Measurements from ENCODE around the gene PRDM8.
"Not testable (repeated sequence)": the region's sequence is repeated elsewhere in the genome, so short reads cannot be mapped to it uniquely, and the experiment has no call there.

The PRDM8 gene

DNA sequence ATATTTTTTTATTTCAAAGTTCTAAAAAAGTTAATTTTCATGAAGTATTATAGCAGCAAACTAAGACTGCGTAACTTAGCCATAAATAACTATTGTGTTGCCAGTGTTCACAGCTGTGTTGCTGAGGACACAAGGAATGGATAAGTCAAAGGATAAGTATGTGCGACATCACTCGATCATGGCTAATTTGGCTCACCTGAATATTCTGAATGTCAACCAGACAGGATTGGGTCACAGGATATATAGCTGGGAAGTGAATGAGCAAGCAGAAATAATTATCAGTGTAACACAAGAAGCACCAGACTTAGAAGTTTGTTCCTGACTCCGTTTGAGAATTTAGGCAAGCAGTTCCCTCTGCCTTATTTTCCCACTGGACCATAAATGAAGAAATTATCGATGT is 33.9 kb downstream of the PRDM8 start:
- no peak for DNase-seq

DNA sequence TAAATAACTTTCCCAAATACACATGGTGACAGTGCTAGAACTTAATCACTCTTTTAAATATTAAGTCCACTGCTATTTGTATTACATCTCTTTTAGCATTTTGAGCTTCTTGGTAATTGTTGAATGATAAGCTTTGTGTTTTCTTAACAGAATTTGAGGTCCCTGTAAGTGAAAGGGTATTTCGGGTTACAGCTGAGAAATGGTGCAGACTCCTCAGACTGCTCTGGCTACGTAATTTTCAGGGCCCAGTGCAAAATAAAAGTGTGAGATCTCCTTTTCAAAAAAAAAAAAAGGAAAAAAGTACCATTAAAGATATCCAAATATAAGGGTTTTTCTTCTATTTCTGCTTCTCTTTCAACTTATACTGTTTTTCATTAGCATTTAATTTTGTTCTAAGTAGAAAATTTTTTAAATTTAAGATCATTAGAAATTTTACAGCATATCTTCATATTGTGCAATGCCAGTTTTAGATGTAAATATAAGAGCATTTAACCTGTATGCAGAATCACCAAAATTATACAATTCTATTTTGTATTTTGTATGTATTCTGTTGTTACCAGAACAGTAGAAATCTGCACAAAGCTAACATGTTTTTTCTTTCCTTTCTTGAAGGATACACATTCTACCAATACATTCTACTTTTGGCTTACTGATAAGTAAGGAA is 35.5 kb downstream of the PRDM8 start:
- DNase-seq = no peak

DNA sequence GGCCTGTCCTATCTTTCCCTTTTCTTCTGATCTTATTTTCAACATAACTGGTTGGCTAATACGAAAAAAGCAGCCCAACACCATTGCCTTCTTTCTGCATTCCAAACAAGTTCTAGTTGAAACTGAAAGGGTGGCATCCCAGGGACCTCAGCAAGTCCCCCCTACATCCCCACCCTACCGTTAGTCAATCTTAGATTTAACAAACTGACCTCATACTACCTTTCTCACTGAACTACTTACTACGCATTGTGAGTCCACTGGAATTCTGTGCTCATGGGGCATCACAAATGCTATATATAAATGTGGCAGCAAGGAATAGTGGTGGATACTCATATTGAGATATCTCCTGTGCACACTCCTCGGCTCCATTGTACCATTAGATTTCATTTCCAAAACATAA is 36.1 kb downstream of the PRDM8 start:
- no peak for DNase-seq

DNA sequence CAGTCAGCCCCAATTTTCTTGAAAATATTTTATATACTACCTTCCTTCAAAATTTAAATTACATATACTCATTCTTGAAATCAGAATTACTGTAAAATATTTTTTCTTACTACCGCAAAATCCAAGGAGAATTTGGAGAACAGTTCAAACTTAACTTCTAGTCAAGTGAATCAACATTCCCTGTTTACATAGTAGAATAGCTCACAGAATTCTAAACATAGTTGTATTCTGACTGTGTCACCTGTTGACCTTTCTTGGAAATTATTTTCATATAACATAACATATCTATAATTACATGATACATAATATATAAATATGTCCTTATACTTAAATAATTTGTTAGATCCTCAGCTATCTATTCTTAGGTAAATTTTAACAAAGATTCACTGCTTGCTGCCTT is 38.1 kb downstream of the PRDM8 start:
- DNase-seq = no peak

DNA sequence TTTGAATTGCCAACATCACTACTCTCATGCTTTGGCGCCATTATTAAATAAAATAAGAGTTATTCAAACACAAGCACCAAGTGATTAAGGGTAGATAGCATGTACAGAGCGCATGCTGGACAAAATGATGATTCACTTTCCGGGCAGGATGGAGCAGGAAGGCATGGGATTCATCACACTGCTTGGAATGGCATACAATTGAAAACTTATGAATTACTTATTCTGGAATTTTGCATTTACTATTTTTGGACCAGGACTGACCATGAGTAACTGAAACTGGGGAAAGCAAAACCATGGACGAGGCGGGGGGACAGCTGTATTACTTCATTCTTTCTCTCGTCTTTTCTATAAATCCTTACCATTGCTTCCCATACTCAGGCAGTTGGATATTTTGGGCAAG is 40.7 kb downstream of the PRDM8 start:
- no peak for DNase-seq

DNA sequence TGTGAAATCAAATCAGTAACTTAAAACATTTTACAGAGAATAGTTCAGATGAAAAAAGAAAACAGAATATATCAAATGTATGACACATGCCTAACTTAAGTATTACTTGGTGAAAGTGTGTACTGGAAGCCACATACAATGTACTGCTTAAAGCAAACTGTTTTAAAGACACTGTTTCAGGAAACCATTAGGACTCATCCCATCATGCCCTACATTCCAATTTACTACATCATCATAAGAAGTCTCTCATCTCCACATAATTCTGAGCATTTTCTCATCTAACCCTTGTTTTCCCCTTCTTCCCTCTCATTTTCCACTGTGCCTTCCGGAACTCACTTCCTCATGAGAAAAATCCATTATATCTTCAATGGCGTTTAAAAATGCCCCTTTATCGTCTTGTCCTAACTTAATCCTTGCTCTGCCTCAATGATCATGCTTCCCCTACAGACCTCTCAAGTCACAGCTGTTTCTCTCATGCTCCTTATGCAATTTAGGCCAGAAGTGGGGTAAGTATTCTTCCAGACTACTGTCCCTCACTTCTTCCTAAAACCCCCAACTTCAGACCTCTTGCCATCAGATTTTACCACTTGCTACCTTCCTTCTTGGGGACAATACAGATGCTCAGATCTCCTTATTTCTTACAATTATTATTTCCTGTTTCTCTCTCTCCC is 42.3 kb downstream of the PRDM8 start:
- DNase-seq = no peak

DNA sequence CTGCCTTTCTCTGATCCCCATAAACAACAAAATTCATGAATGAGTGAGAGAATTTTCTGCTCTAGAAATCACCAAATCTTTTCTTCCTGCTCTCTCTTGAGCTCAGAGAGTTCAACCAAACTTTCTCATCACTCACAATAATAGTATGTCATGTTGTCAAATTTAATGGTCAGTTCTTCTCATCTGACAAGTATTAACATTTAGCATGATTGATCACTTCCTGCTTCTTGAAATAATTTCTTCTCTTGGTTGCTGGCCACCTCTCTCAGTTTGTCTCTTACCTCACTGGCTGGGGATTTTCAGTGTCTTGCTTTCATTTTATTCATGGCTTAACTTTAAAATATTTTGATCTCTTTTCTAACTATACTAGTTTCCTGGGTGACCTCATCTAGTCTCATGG is 43.7 kb downstream of the PRDM8 start:
- no peak for DNase-seq

DNA sequence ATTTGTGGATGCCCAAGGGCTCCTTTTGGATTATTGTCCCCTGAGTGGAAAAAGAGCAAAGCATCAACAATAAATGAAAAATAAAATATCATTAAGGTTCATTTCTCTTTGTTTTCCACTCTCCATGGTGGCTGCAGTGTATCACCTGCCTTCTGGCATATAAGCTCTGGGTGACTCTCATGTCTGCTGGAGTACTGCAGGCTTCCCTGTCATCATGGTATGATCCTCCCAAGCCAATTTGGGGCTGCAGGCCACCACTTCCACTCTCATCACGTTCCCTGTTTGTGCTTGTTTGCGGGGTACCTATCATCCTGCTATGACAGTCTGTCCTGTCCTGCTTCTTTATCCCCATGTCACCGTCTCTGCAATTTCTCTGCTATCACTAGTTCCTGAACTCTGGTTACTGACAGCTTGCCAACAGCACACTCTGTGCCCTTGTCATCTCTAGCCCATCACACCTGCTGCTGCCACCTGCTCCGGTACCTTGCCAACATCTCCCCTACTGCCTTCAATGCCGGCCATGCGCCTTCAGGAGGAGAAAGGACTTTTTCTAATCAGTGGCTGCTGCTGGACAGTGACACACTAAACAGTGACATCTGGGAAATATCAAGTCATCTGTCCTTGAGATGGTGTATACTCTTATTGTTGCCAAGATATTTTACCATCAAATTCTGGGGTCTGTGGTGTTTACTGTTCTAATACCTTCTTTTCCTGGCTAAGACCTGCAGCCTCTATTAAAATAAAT is 46.1 kb downstream of the PRDM8 start:
- no peak for DNase-seq

DNA sequence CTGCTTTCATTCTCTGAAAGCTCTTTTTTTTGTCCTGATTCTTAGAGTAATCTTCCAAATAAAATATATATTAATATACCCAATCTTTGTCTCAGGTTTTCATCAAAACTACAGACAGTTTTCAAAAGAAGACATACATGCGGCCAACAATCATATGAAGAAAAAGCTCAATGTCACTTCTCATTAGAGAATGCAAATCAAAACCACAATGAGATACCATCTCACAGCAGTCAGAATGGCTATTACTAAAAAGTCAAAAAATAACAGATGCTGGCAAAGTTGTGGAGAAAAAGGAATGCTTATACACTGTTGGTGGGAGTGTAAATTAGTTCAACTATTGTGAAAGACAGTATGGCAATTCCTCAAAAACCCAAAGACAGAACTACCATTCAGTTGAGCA is 50.2 kb downstream of the PRDM8 start:
- not testable (repeated sequence) for DNase-seq

DNA sequence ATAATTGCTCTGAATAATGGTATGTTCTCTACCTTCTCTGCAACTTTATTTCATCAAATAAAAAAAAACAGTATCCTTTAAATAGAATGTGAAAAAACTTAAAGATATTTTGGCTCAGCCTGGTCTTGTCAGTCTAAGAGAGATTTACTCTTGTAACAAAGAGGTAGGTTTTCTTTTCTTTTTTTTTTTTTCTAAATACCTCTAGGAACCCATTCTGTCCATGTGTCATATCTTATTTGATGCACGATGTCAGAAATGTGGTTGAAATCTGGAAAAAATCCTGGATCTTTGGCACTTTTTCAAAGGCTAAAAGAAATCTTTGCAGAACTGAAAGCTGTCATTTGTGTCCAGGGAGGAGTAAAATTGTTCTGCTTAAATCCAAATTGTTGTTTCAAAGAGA is 51.8 kb downstream of the PRDM8 start:
- no peak for DNase-seq

DNA sequence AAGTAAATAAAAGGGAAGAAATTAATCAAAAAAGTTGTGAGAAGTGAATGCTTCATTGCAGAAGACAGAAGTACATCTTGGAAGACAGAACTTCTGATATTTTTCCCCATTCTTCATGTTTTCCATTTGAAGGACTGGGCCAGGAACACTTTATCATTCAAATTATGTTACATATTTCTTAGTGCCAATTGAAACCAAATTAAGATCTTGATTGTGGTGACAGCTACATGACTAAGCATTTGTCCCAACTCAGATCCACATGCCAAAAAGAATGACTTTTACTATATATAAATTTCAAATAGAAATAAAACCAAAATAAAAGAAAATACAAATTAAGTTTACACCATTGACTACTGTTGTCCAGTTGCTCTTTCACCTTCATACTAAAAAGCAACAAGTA is 55.1 kb downstream of the PRDM8 start:
- DNase-seq = no peak

DNA sequence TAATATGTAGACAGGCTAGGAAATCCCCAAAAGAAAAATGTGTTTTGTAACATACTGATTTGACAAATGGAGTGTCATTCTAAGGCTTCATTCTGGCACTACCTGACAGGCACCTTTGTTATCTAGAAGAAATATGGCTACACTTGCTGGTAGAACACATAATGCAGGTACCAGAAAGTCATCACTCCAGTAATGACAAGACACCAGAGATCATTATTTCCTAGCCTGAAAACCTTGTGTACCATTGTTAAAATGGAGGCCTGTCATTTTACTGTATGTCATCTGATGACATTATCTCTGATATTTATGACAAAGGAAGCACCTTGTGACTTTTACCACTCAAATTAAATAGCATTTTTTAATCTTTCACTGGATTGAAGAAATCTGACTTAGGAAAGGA is 55.6 kb downstream of the PRDM8 start:
- DNase-seq = no peak

DNA sequence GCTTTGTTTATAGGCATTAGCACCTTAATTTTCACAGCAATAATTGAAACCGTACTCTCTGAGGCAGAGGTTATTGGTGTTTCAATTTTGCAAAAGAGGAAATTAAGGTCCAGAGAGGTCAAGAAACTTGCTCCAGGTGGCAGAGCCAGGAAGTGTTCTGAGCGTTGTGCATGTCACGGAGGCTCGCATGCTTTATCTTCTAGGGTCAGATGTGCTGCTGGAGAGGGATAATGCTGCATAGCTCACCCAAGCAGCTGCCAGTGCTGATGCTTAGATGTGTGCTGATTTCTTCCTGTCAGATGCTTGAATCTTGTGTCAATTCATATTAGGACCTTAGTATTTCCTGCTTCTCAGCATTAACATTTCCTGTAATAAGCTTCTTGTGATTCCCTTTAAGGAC is 56.2 kb downstream of the PRDM8 start:
- no peak for DNase-seq

Measured in Kasumi-1 (cell line).